Renal cortical epithelial cell (primary cell): ENCODE results near the gene MALSU1. TPM values are rescaled to one million over a fixed set of nuclear protein-coding genes. Genes with fewer than 3 reads are reported as not detected.
A peak's percentile ranks its signal among the peaks of the same experiment; 100 is the strongest.
"Not testable (repeated sequence)": the region's sequence is repeated elsewhere in the genome, so short reads cannot be mapped to it uniquely, and the experiment has no call there.

Experiments used
- DNase-seq: peaks from one replicate; pipeline ENCODE4 v3.0.0-alpha.2; 2011; ENCODE audit warnings: low read depth
- total RNA-seq: library from RNA; depleted of rRNA; stranded (reverse); fragments of >200 nt; gene quantifications from 2 replicates; pipeline ENCODE4 v1.2.3, GENCODE V29; 2014

The MALSU1 gene
- total RNA-seq, 1 donor from 2014 or later: 55.3 TPM

GRCh38 chr7:23285657-23286646 lies 13.2 kb upstream of the MALSU1 start:
- DNase-seq: no peak

DNA sequence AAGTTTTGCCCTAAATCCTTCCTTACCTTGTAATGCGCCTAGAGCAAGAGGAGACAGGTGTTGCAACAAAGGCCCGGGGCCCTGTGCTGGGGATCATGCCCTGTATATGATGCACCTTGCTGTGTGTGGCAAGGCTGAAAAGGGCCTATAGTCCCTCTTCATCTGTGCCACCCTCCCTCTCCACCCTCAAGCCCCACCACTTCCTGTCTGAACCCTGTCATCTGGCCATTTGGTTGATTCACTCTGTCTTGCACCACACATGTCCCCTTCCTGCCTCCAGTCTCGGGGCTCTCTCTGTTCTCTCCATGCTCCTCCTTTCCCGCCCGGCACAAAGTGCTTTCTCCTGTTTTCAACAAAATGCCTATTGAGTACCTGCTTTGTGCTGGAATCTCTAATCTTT lies 11.5 kb upstream of the MALSU1 start:
- DNase-seq: no peak

DNA sequence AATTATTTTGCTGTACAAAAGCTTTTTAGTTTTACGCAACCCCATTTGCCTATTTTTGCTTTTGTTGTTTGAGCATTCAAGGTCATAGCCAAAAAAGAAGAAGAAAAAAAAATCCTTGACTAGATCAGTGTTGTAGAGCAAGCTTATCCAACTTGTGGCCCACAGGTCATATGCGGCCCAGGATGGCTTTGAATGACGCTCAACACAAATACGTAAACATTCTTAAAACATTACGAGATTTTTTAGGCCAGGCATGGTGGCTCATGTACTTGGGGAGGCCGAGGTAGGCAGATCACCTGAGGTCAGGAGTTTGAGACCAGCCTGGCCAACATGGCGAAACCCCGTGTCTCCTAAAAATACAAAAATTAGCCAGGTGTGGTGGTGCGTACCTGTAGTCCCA lies 8.1 kb upstream of the MALSU1 start:
- DNase-seq: no peak

GRCh38 chr7:23291957-23292560 lies 7.1 kb upstream of the MALSU1 start:
- DNase-seq: no peak

DNA sequence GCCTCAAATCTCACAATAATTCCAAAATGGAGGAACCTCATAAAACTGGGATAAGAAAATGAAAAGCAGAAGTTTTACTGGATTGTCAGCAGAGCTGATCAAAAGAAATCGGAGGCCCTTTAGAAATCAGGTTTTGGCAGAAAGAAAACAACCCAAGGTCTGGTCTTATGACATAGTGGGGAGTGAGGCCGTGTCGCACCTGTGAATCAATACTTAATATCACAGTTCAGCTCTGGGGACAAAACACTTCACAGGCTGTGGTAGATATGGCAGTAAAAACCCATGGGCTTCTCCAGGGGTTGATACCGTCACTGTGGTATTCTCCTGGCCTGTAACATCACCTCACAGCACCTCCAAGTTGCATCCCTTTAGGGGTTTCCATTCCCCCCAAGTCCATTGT lies 6.5 kb upstream of the MALSU1 start:
- no peak for DNase-seq

GRCh38 chr7:23293500-23294073 lies 5.6 kb upstream of the MALSU1 start:
- no peak for DNase-seq

GRCh38 chr7:23294549-23295400 lies 4.4 kb upstream of the MALSU1 start:
- DNase-seq: no peak

- peak; percentile 41 for DNase-seq
These were observed 3.8 kb upstream of the MALSU1 start for GRCh38 chr7:23295401-23295697.

GRCh38 chr7:23298141-23298881 lies 828 bp upstream of the MALSU1 start:
- DNase-seq: peak; percentile 50

- DNase-seq: peak; percentile 18
These were observed 696 bp downstream of the MALSU1 start for GRCh38 chr7:23299770-23300300.

GRCh38 chr7:23306936-23307521 lies 7.9 kb downstream of the MALSU1 start:
- DNase-seq: no peak

DNA sequence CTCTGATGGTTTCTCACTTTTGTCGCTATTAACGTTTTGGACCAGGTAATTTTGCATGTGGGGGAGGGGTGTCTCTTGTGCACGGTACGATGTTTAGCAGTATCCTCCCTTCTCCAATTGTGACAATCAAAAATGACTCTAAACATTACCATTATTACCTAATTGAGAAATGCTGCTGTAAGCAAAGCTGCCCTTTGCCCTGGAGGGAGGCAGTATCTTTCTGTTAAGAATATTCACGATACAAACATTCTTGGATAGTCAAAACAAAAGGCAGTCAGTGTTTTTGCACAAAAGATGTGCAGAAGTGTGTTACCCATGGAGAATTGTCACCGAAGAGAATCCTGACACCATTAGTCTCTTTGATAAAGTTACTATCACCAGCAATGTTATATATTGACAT lies 9.6 kb downstream of the MALSU1 start:
- no peak for DNase-seq

GRCh38 chr7:23312141-23312540 lies 13.0 kb downstream of the MALSU1 start:
- not testable (repeated sequence) for DNase-seq

GRCh38 chr7:23315366-23315765 lies 16.2 kb downstream of the MALSU1 start:
- peak; percentile 31 for DNase-seq

DNA sequence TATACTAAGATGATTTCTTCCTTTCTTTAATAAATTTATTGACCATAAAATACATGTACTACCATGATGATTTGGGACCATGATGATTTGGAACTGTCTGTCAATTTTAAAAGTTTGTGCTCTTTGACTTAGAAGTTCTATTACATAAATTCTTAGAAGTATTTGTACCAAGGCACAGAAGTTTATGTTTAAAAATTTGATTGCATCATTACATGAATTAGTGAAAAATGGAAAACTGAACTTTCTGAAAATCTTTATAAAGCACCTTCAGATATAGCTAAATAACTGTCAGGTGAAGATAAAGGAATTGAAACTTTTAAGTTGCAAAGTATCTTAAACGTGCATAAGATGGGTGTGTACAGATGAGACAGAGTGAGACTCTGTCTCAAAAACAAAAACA lies 32.0 kb downstream of the MALSU1 start:
- no peak for DNase-seq

DNA sequence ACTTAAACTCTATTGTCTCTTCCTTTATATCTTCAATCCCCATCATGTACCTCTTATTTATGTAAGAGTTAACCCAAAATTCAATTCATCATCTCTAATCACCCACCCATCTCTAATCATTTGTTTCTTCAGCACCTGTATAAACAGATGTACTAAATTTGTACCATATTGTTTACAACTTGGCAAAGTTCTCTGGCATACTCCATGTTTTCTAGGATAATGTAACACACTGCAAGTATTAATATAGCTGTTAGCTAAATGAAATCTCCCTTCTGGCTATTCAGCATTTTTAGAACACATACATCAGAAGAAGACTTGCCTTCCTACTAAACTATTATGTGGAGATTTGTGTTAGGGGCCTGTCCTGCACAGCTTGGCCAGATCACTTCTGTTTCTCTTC lies 33.1 kb downstream of the MALSU1 start:
- no peak for DNase-seq

GRCh38 chr7:23332910-23333612 lies 33.9 kb downstream of the MALSU1 start:
- DNase-seq: peak; percentile 20

DNA sequence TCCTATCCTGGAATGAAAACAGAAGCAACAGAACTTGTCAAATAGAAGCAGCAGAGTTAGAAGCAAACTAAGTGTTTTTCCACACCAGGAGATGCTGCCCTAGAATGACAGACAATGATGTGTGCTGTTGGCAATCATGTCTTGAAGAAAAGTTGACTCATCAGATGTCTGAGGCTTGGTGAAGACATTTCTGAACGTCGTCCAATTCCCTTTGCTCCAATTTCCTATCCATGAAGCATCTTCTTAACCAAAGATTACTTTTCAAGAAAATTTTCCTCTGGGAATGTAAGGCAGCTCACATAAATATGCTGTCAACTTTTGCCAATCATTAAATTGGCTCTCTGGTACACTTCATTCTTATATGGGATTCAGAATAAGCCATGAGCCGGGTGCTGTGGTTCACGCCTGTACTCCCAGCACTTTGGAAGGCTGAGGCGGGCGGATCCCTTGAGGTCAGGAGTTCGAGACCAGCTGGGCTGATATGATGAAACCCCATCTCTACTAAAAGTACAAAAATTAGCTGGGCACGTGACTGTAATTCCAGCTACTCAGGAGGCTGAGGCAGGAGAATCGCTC lies 34.6 kb downstream of the MALSU1 start:
- peak; percentile 92 for DNase-seq

DNA sequence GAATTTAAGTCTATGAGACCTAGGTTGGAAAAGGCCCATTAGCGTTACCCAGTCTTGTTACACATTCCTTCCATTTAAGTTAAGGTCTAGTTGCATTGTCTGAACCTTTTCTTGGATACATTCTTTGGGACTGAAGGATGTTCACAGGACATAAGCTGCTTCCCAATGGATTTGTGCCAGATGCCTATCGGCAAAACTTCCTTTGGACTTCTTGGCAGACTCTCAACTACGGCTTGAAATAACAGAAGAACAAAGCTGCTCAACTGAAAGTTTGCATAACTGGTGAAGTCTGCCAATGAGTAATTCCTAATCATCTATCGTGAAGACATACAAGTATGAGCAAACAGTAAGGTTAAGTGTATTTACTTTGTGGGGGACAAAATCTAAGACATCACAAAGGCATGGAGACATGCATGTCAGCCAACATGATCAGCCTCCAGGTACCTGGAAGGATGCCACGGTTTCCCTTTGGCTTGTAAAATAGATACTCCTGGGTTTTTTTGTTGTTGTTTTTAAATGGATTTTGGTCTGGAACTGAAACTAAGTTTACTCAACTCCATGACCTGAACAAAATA lies 35.4 kb downstream of the MALSU1 start:
- peak; percentile 99 for DNase-seq
